ENCODE measurements around the gene MCM5. TPM values are rescaled to one million over a fixed set of nuclear protein-coding genes. Genes with fewer than 3 reads are reported as not detected.

MCM5 gene
- total RNA-seq = 6.5 and 35.5 TPM in 2 replicates

DNA sequence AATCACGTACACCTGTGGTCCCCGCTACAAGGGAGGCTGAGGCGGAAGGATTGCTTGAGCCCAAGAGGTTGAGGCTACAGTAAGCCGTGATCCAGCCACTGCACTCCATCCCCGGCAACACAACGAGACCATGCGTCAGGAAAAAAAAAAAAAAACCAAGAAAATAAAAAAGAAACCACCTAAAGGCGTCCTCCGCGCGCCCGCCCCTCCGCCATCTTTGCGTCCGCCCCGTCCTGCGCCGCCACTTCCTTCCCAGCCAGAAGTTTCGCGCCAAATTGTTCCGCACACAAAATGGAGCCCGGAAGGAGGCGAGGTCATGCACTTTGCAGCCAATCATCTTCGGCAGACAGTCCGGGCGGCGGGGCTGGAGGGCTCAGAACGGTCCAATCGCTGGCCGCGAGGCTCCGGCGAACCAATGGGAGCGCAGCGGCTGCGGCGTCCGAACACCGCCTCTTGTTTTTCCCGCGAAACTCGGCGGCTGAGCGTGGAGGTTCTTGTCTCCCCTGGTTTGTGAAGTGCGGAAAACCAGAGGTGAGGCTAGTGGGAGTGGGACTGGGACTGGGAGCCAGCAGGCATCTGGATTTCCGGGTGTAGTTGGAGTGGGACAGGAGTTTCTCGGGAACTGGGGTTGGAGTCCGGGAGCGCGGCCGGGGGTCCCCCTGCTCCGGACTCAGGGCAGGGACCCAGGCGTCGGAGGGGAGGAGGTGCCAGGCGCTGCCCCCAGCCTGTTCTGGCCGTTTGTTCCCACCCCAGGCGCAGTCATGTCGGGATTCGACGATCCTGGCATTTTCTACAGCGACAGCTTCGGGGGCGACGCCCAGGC is at the start of gene MCM5:
TSS of gene MCM5 (plus strand) at position 463 of the 823 bp plus-strand sequence. CDS start at position 762, 299 bp downstream.

DNA sequence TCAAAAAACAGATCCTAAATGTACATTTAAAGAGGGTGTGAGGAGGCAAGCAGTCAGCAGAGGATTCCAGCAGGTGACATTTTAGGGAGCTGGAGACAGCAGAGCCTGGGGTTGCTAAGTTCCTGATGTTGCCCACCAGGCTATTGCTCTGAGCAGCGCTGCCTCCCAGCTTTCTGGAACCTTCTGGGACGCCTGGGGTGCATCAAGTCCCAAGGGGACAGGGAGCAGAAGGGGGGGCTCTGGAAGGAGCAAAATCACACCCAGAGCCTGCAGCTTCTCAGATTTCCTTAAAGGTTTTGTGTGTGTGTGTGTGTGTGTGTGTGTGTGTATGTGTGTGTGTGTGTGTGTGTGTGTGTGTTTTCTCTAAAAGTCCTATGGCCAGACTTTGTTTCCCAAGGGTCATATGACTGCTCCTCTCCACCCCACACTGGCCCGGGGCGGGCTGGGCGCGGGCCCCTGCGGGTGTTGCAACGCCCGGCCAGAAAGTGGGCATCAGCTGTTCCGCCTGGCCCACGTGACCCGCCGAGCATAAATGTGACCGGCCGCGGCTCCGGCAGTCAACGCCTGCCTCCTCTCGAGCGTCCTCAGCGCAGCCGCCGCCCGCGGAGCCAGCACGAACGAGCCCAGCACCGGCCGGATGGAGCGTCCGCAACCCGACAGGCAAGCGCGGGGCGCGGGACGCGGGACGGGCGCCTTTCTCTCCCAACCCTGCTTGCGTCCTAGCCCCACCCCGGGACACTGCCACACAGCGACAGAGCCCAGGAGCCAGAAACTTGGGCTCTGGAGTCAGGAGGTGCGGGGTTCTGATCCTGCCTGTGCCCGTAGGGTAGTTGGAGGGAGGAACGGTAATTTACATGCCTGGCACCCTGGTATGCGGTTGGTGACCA is 19.2 kb upstream of the MCM5 start, which contains the start of gene HMOX1:
TSS of gene HMOX1 (plus strand) at position 560 of the 887 bp plus-strand sequence. CDS start at position 638, 78 bp downstream.

Other genes starting within 250 kb of the MCM5 start
- gene HMGXB4, start 142.6 kb upstream of the MCM5 start, total RNA-seq = 17.5 and 23.7 TPM in 2 replicates
- 40.9 and 81.4 TPM in 2 replicates for gene TOM1, start 100.2 kb upstream of the MCM5 start, total RNA-seq
- gene HMOX1, start 19.0 kb upstream of the MCM5 start, total RNA-seq = 60.9 and 90.2 TPM in 2 replicates
- gene RASD2, start 140.7 kb downstream of the MCM5 start, total RNA-seq = 0.46 and 0.89 TPM in 2 replicates
- not detected in 2 replicates for gene MB, start 217.2 kb downstream of the MCM5 start, total RNA-seq
- gene APOL6, start 248.3 kb downstream of the MCM5 start, total RNA-seq = 13.6 and 20.5 TPM in 2 replicates